GM19099 (cell line): ENCODE results near the gene KRT79.

Source experiments
- POLR2A ChIP-seq: IDR thresholded peaks from 3 replicates; pipeline ENCODE4 v1.6.1; 2011; ENCODE audit warnings: low read depth; ENCODE audit not compliant: insufficient read length; ENCODE audit errors: extremely low read depth

Gene KRT79

DNA sequence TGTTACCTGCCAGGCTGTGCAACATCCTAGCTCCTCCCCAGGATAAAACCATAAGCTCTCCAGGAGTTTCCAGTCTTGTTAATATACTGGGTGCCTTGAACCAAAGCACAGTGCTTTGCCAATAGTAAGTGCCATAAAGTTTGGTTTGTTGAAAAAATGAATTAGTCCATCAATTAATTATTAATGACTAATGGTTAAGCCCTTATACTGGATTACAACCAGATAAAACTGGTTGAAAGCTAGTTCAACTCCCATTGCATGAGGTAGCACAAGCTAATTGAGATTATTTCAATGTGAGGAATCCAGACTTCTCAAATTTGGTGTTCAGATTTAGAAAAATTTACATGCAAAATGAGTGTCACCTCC lies 36.6 kb downstream of the KRT79 start:
- no peak for TF ChIP-seq POLR2A

- no peak for TF ChIP-seq POLR2A
These were observed 37.1 kb downstream of the KRT79 start for GRCh38 chr12:52796839-52797528.

- no peak for TF ChIP-seq POLR2A
These were observed 37.7 kb downstream of the KRT79 start for GRCh38 chr12:52796429-52796794.

DNA sequence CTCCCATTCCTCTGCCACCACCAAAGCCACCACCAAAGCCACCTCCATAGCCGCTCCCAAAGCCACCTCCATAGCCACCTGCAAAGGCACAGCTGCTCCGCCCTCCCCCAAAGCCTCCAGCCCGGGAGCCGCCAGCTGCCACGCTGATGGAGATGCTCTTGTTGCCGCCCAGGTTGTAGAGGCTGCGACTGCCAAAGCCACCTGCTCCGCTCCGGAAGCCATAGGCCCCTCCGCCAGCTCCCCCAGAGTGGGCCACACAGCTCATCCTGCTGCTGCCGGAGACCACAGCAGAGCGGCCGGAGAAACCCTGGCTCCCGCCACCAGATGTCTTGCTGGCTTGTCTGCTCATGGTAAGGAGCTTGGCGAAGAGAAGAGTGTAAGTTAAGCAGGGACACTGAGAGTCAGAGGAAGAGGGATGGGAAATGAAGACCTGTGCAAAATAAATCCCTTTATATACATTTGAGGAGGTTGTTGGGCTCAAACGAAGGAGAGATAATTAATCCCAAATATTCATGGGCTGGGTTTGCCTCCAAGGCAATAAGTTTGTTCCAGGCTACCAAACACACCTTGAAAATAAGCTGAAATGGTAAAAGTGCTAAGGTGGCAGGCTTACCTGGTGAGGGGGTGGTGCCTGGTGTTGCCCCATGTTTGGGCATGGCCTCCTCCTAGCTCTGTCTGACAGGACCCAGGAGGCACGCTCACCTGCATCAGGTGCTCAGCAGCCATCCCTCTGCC lies 38.2 kb downstream of the KRT79 start, which contains the start of gene KRT3:
TSS of gene KRT3 (minus strand) at position 424 of the 735 bp plus-strand sequence. CDS start at position 349, 75 bp downstream.
- TF ChIP-seq POLR2A, result no peak

- no peak for TF ChIP-seq POLR2A
These were observed 39.4 kb downstream of the KRT79 start for GRCh38 chr12:52794479-52795331.

DNA sequence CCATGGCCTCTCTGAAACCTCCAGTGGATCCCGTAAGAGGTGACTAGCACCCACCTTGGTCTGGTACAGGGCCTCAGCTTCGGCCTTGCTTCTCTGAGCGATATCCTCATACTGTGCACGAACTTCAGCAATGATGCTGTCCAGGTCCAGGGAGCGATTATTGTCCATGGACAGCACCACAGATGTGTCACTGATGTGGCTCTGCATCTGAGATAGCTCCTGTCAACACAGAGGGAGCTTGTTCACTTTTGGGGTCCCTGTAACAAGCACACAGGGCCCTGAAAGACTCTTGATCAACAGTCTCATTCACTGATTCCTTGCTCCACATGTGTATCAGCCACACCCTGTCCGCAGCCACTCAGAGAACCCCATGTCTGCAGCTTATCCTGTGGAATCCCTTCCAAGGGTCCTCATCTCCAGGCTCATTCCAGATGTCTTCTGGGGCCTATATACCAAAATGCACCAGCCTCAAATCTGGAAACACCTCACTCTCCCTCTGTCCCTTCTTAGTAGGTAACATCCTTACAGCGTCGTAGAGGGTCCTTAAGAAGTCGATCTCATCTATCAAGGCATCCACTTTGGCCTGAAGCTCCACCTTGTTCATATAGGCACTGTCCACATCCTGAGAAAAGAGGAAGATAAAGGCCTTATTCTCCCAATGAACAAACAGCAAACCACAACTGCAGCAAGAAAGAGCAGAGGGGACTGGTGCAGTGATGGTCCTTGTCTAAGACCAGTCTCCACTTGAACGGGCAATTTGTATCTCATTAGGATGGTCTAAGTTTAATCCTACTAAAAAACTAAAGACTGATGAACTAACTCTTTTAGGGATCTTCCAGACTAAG lies 41.7 kb downstream of the KRT79 start:
- TF ChIP-seq POLR2A, result no peak

DNA sequence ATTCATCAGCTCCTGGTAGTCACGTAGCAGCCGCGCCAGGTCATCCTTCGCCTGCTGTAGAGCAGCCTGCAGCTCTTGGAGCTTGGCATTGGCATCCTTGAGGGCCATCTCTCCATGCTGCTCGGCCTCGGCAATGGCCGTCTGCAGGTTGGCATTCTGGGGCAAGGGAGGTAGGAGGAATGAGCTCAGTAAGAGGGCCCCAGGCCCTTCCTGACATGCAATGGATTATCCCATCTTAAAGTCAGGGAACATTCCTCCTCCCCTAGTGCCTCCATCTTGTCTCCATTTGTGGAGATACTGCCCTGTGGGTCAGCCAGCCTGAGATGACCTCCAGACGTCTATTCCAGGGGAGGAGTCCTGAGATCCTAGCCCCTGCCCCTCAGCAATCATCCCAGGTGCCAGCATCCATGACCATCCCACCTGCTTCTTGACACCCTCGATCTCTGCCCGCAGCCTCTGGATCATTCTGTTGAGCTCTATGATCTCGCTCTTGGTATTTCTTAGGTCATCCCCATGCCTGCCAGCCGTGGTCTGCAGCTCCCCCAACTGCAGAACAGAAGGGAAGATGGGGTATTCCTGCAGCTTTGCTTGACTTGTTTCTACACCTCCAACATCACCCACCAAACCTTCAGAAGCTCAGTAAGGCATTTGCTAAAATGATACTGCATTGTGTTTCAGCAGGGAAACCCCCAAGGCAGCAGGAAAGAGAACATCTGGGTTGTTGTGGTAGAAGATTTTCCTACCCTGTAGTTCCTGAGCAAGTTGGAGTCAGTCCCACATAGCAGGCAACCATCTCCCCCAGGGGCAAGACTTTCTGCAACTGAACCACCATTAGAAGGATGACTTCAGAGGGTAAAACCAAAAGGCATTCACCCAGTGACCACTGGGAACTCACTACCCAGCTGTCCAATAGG lies 42.6 kb downstream of the KRT79 start:
- no peak for TF ChIP-seq POLR2A

DNA sequence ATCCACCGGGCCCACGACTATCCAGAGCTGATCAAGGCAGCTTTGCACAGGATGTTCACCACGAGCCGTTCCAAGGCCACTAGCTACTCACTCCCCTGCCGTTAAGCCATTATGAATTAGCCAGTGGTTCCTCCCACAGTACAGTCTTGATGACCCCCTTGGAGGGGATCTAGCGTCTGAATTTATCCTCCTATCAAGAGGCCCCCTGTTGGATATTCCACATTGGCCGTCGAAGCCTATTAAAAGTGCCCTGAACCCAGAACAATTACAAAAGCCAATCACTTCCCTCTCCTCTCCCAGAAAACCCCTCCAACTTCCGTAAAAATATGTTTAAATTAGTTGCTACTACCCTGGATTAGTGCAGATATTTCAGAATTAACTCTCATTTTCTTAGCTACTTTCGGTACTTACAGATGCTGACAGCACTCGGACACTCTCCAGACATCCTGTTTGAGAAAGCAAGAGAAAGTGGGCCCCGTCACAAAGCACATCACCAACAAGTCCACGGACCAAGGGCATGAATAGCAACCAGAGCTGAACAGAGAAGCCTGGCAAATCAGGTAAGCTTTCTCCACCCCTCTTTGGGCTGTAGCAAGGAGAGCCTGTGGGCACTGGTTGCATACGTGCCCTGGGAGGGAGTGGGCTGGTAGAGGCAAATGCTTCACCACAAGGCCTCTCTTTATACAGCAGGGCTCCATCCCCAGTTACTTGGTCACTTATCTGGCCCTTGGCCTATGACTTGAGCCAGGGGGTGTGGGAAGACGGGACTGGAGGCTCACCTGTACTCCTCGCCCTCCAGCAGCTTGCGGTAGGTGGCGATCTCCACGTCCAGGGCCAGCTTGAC lies 43.5 kb downstream of the KRT79 start:
- TF ChIP-seq POLR2A, result no peak

DNA sequence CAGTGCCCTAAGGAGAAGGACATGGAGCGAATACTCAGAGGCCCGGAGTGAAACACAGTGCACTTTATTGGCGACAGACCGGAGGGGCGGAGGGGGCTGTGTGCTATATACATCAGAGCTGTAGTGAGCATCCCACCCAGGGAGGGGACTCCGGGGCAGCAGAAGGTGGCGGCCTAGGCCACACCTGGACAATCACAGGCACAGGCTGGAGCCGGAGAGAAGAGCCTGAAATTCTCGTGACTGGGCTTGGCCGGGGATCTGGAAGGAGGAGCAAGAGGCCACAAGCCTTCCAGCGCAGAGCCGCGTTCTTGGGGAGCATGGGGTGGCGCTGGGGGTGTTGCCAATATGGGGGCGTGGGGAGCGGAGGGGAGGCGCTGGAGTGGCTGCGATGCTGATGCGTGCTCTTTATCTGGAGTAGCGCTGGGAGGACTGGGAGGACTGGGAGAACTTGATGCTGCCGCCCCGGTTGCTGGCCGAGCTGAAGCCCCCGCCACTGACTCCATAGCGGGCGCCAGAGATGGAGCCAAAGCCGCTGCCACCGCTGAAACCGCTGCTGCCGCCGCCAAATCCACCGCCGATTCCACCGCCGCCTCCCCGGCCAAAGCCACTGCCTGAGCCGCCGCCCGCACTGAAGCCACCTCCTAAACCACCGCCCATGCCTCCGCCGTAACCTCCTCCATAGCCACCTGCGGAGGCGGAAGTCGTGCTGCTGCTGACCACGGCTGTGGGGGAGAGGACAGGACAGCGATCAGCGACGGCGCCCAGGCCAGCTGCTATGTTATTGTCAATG lies 44.3 kb downstream of the KRT79 start:
- TF ChIP-seq POLR2A, result no peak

DNA sequence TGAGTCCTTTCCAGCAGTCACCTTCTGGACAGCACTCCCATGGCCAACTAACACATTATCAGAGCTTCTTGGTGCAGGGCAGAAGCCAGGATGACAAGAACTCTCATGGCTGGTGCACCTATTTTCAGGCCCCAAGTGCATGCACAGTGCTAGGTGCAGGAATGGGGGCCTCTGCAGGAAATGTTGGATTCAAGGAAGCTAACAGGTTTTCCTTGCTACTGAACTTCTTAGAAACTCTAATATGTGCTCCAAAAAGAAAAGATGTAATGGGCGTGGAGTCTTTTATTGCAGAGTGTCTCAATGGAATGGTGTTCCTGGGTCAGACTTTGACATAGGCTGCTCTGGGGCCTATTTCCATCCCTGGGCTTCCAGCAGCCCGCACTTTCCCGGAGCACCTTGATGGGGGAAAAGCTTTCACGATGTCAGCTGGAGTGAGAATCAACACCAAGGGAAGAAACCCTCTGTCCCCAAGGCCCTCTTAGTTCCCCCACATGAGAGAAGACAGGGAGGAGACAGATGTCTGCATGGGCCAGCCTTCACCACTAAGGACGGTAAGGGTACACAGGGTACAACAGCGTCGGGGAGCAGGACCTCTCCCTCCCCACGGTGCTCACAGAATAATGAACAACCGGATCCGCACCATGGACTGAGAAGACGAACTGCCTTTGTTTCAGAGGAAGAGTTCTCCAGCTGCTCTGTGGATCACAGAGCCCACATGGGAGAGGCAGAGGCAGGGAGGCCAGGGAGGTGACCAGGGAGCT lies 45.1 kb downstream of the KRT79 start:
- no peak for TF ChIP-seq POLR2A

GRCh38 chr12:52788192-52788875 lies 45.8 kb downstream of the KRT79 start:
- TF ChIP-seq POLR2A, result no peak
